Left renal pelvis (tissue), 4 donors: Measurements from ENCODE around the gene SNRNP70. TPM values are rescaled to one million over a fixed set of nuclear protein-coding genes. Genes with fewer than 3 reads are reported as not detected.

Source experiments
- polyA plus RNA-seq, 4 donors: library from polyadenylated mRNA; unstranded; fragments of 120-200 nt; gene quantifications; one replicate each; pipeline ENCODE4 v1.2.1, GENCODE V29; 2013; ENCODE audit not compliant: insufficient read length in 4 of 4

SNRNP70 gene
- polyA plus RNA-seq, 4 donors: 254 to 427 (median 319) TPM

Other genes starting within 250 kb of the SNRNP70 start
- gene HSD17B14, start 249.0 kb upstream of the SNRNP70 start, polyA plus RNA-seq: 10 to 100 TPM in 3 of 4 donors, 1 to 10 TPM in 1; 8.3 to 38.2 (median 26.3) TPM
- gene PLEKHA4, start 216.8 kb upstream of the SNRNP70 start, polyA plus RNA-seq: 10 to 100 TPM; 19.8 to 60.5 (median 27.7) TPM
- 100 to 1,000 TPM in 1 of 4 donors, 10 to 100 TPM in 3; 30.6 to 343 (median 32.6) TPM for gene PPP1R15A, start 213.0 kb upstream of the SNRNP70 start, polyA plus RNA-seq
- gene TULP2, start 186.7 kb upstream of the SNRNP70 start, polyA plus RNA-seq: 1 to 10 TPM in 3 of 4 donors, under 1 TPM in 1; 0.60 to 1.5 (median 1.3) TPM
- 100 to 1,000 TPM; 223 to 314 (median 261) TPM for gene NUCB1, start 185.1 kb upstream of the SNRNP70 start, polyA plus RNA-seq
- 1 to 10 TPM; 1.6 to 8.0 (median 6.5) TPM for gene DHDH, start 151.8 kb upstream of the SNRNP70 start, polyA plus RNA-seq
- 10 to 100 TPM; 49.6 to 83.8 (median 71.4) TPM for gene BAX, start 130.6 kb upstream of the SNRNP70 start, polyA plus RNA-seq
- 1,000 to 10,000 TPM; 1,558 to 2,525 (median 2,184) TPM for gene FTL, start 120.1 kb upstream of the SNRNP70 start, polyA plus RNA-seq
- gene GYS1, start 92.1 kb upstream of the SNRNP70 start, polyA plus RNA-seq: 10 to 100 TPM; 24.0 to 50.7 (median 39.6) TPM
- 10 to 100 TPM; 51.0 to 91.7 (median 79.3) TPM for gene RUVBL2, start 91.6 kb upstream of the SNRNP70 start, polyA plus RNA-seq
- under 1 TPM in 1 of 4 donors, not detected in 3; 0.47 TPM for gene LHB, start 68.4 kb upstream of the SNRNP70 start, polyA plus RNA-seq
- under 1 TPM in 1 of 4 donors, not detected in 3; 0.26 TPM for gene CGB3, start 61.1 kb upstream of the SNRNP70 start, polyA plus RNA-seq
- under 1 TPM in 1 of 4 donors, not detected in 3; 0.35 TPM for gene CGB2, start 53.6 kb upstream of the SNRNP70 start, polyA plus RNA-seq
- gene CGB1, start 48.6 kb upstream of the SNRNP70 start, polyA plus RNA-seq: not detected
- gene CGB5, start 41.6 kb upstream of the SNRNP70 start, polyA plus RNA-seq: under 1 TPM in 1 of 4 donors, not detected in 3; 0.18 TPM
- gene CGB8, start 36.3 kb upstream of the SNRNP70 start, polyA plus RNA-seq: under 1 TPM in 2 of 4 donors, not detected in 2; 0.18 to 0.22 TPM
- gene CGB7, start 27.7 kb upstream of the SNRNP70 start, polyA plus RNA-seq: 1 to 10 TPM in 3 of 4 donors, under 1 TPM in 1; 0.69 to 1.7 (median 1.2) TPM
- gene NTF4, start 20.6 kb upstream of the SNRNP70 start, polyA plus RNA-seq: 1 to 10 TPM; 3.2 to 5.9 (median 4.7) TPM
- under 1 TPM in 3 of 4 donors, not detected in 1; 0.04 to 0.11 (median 0.05) TPM for gene KCNA7, start 12.8 kb upstream of the SNRNP70 start, polyA plus RNA-seq
- 10 to 100 TPM in 1 of 4 donors, 1 to 10 TPM in 3; 6.4 to 13.3 (median 6.8) TPM for gene LIN7B, start 28.9 kb downstream of the SNRNP70 start, polyA plus RNA-seq
- gene C19orf73, start 33.7 kb downstream of the SNRNP70 start, polyA plus RNA-seq: 1 to 10 TPM in 2 of 4 donors, under 1 TPM in 2; 0.31 to 1.0 (median 0.70) TPM
- 1 to 10 TPM; 5.0 to 8.3 (median 6.7) TPM for gene PPFIA3, start 34.1 kb downstream of the SNRNP70 start, polyA plus RNA-seq
- gene HRC, start 69.9 kb downstream of the SNRNP70 start, polyA plus RNA-seq: 10 to 100 TPM; 26.7 to 41.9 (median 30.3) TPM
- 10 to 100 TPM; 18.1 to 39.9 (median 28.0) TPM for gene TRPM4, start 72.3 kb downstream of the SNRNP70 start, polyA plus RNA-seq
- gene SLC6A16, start 239.7 kb downstream of the SNRNP70 start, polyA plus RNA-seq: 1 to 10 TPM; 1.8 to 5.1 (median 2.6) TPM
- gene CD37, start 250.0 kb downstream of the SNRNP70 start, polyA plus RNA-seq: 10 to 100 TPM; 30.2 to 43.6 (median 38.4) TPM